Smooth muscle cell (in vitro differentiated cells): ENCODE measurements around the gene ZNF778. TPM values are rescaled to one million over a fixed set of nuclear protein-coding genes. Genes with fewer than 3 reads are reported as not detected.

Experiments
- DNase-seq: peaks from one replicate; lab custom pipeline; 2025; ENCODE audit not compliant: unreplicated experiment; lab: John Stamatoyannopoulos, UW
- H2AFZ ChIP-seq: fragments of 200-600 bp; sonication (generic); 2 replicates; pipeline ENCODE4 v1.6.0; 2016; ENCODE audit warnings: antibody characterized with exemption, low read depth, mild to moderate bottlenecking
- H3F3A ChIP-seq: fragments of 200-600 bp; sonication (generic); 2 replicates; pipeline ENCODE4 v1.6.0; 2017; ENCODE audit warnings: antibody characterized with exemption, low read depth
- H3K27ac ChIP-seq: fragments of 200-600 bp; sonication (generic); 2 replicates; pipeline ENCODE4 v1.5.1; 2016; ENCODE audit warnings: low read depth, mild to moderate bottlenecking
- H3K27me3 ChIP-seq: fragments of 200-600 bp; sonication (generic); 2 replicates; pipeline ENCODE4 v1.6.1; 2016; ENCODE audit warnings: low read depth, mild to moderate bottlenecking
- H3K36me3 ChIP-seq: fragments of 200-600 bp; sonication (generic); 2 replicates; pipeline ENCODE4 v1.5.1; 2016; ENCODE audit warnings: low read depth
- H3K4me1 ChIP-seq: fragments of 200-600 bp; sonication (generic); 2 replicates; pipeline ENCODE4 v1.5.1; 2016; ENCODE audit warnings: low read depth
- H3K4me2 ChIP-seq: fragments of 200-600 bp; sonication (generic); 2 replicates; pipeline ENCODE4 v1.6.0; 2016; ENCODE audit warnings: mild to moderate bottlenecking
- H3K4me3 ChIP-seq: fragments of 200-600 bp; sonication (generic); 2 replicates; pipeline ENCODE4 v1.5.1; 2016; ENCODE audit warnings: mild to moderate bottlenecking
- H3K79me2 ChIP-seq: fragments of 200-600 bp; sonication (generic); 2 replicates; pipeline ENCODE4 v1.6.0; 2016; ENCODE audit warnings: low read depth, mild to moderate bottlenecking
- H3K9ac ChIP-seq: fragments of 200-600 bp; sonication (generic); 2 replicates; pipeline ENCODE4 v1.6.0; 2016; ENCODE audit warnings: low read depth
- H3K9me3 ChIP-seq: fragments of 200-600 bp; sonication (generic); replicated peaks from 2 replicates; pipeline ENCODE4 v1.5.1; 2016; ENCODE audit warnings: low read depth
- H4K20me1 ChIP-seq: fragments of 200-600 bp; sonication (generic); 2 replicates; pipeline ENCODE4 v1.6.0; 2016; ENCODE audit warnings: low read depth
- WGBS: methylation state at CpG from one replicate; pipeline ENCODE4 v1.1.7; 2016; ENCODE audit warnings: low lambda C conversion rate; 5-methylcytosine and 5-hydroxymethylcytosine counted together
- polyA plus RNA-seq: library from polyadenylated mRNA; unstranded; fragments of >200 nt; fragmentation: Nextera tagmentation; extraction: Ambion mirVana; gene quantifications from 2 replicates; pipeline ENCODE4 v1.2.1, GENCODE V29; 2016
- total RNA-seq: library from RNA; depleted of rRNA; stranded (reverse); fragments of >200 nt; gene quantifications from 2 replicates; pipeline ENCODE4 v1.2.3, GENCODE V29; 2014
- TF ChIP-seq, protein P1 (sequence below): fragments of 200-600 bp; sonication (generic); IDR thresholded peaks from 2 replicates; pipeline ENCODE4 v1.5.1; 2017; ENCODE audit warnings: borderline replicate concordance, mild to moderate bottlenecking, antibody characterized with exemption; ENCODE audit not compliant: insufficient read depth, poor library complexity, severe bottlenecking

The ZNF778 gene
- total and polyA plus RNA-seq, 2 experiments from 2014 or later = 3.0 to 6.2 TPM

DNA sequence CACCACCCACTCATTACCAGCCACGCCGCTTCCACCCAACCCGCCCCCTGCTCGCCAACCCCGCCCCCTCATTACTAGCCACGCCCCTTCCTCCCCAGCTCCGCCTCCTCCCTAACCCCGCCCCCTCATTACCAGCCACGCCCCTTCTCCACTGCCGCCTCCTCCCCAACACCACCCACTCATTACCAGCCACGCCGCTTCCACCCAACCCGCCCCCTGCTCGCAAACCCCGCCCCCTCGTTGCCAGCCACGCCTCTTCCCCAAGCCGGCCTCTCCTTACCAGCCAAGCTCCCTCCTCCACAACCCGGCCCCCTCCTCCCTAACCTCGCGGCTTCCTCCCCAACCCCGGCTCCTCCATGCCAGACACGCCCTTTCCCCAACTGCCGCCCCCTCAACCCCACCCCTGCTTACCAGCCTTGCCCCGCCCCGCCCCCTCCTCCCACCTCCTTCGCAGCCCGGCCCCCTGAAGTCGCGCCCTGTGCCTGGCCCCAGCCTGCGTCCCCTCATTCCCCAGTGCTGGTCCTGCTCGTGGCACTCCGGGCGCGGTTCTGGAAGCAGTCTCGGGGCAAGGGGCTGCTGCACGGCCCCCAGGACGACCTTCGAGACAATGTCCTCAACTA lies 24.4 kb upstream of the ZNF778 start:
- Histone ChIP-seq H3K4me1 (no peaks in the 10 kb centered on the region), H3K4me3 (no peak overlapping the region), H3K36me3 (no peaks in the 10 kb centered on the region), H4K20me1 (no peaks in the 10 kb centered on the region), H3K27ac (no peak overlapping the region), H3K9ac (no peak overlapping the region), H2AFZ (no peak overlapping the region), H3F3A (no peaks in the 10 kb centered on the region), H3K27me3 (no peaks in the 10 kb centered on the region), H3K4me2 (peak overlapping the region; percentile 73), H3K9me3 (no peaks in the 10 kb centered on the region), H3K79me2 (no peaks in the 10 kb centered on the region)
- WGBS = 15% methylated on average over 15 of the region's 39 CpGs
- TF ChIP-seq, protein P1, sequence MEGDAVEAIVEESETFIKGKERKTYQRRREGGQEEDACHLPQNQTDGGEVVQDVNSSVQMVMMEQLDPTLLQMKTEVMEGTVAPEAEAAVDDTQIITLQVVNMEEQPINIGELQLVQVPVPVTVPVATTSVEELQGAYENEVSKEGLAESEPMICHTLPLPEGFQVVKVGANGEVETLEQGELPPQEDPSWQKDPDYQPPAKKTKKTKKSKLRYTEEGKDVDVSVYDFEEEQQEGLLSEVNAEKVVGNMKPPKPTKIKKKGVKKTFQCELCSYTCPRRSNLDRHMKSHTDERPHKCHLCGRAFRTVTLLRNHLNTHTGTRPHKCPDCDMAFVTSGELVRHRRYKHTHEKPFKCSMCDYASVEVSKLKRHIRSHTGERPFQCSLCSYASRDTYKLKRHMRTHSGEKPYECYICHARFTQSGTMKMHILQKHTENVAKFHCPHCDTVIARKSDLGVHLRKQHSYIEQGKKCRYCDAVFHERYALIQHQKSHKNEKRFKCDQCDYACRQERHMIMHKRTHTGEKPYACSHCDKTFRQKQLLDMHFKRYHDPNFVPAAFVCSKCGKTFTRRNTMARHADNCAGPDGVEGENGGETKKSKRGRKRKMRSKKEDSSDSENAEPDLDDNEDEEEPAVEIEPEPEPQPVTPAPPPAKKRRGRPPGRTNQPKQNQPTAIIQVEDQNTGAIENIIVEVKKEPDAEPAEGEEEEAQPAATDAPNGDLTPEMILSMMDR = no peak
- peak; percentile 76 for DNase-seq

- H2AFZ ChIP-seq = no peak overlapping the region
- WGBS = 85% methylated on average over 26 of the region's 38 CpGs
- H3K4me3 ChIP-seq = no peak overlapping the region
- peaks cover 3% of the 10 kb centered on the region for H3K27me3 ChIP-seq
- H3K79me2 ChIP-seq = no peaks in the 10 kb centered on the region
- H3K9ac ChIP-seq = no peak overlapping the region
- H3F3A ChIP-seq = no peaks in the 10 kb centered on the region
- no peak overlapping the region for H3K27ac ChIP-seq
- DNase-seq = no peak
- peak overlapping the region; percentile 73 for H3K4me2 ChIP-seq
- H4K20me1 ChIP-seq = no peaks in the 10 kb centered on the region
- TF ChIP-seq, protein P1 = no peak
- H3K9me3 ChIP-seq = no peaks in the 10 kb centered on the region
- H3K4me1 ChIP-seq = no peaks in the 10 kb centered on the region
- H3K36me3 ChIP-seq = no peaks in the 10 kb centered on the region
Observed at GRCh38 chr16:89193576-89194293, 23.8 kb upstream of the ZNF778 start.

- H4K20me1 ChIP-seq = no peaks in the 10 kb centered on the region
- H3K9me3 ChIP-seq = no peaks in the 10 kb centered on the region
- H3K9ac ChIP-seq = no peak overlapping the region
- H3F3A ChIP-seq = no peaks in the 10 kb centered on the region
- H3K27ac ChIP-seq = no peak overlapping the region
- TF ChIP-seq, protein P1 = no peak
- no peaks in the 10 kb centered on the region for H3K79me2 ChIP-seq
- no peak overlapping the region for H3K4me3 ChIP-seq
- no peak for DNase-seq
- 93% methylated on average over 45 of the region's 45 CpGs for WGBS
- no peak overlapping the region for H3K4me2 ChIP-seq
- H3K27me3 ChIP-seq = peaks cover 12% of the 10 kb centered on the region
- H3K4me1 ChIP-seq = no peaks in the 10 kb centered on the region
- H3K36me3 ChIP-seq = no peaks in the 10 kb centered on the region
- H2AFZ ChIP-seq = no peak overlapping the region
Observed at GRCh38 chr16:89194340-89195311, 22.9 kb upstream of the ZNF778 start.
